Kidney (tissue), 14 donors: ENCODE data around the gene RELA. TPM values are rescaled to one million over a fixed set of nuclear protein-coding genes. Genes with fewer than 3 reads are reported as not detected.

ENCODE experiments used
- DNase-seq, 5 donors: peaks; one replicate each; pipeline ENCODE4 v3.0.0-alpha.2; 2013 to 2020
- FAIRE-seq: peaks from 2 replicates; lab custom pipeline; 2012; peaks lifted over from hg19 to GRCh38; lab: Jason Lieb, UNC
- H3K27ac ChIP-seq, 2 donors: one replicate each; pipeline ENCODE4 v1.7.0; 2013; ENCODE audit warnings: low read depth in 2 of 2, low read length in 2 of 2, inconsistent platforms in 1 of 2
- H3K27me3 ChIP-seq: one replicate; pipeline ENCODE4 v1.7.1; 2013; ENCODE audit warnings: low read length, inconsistent platforms; ENCODE audit not compliant: control insufficient read depth, insufficient read depth
- H3K36me3 ChIP-seq, 3 donors: one replicate each; pipeline versions ENCODE4 v1.7.0 to v1.7.1; 2013; ENCODE audit warnings: low read length in 3 of 3, control low read depth in 1 of 3, inconsistent platforms in 1 of 3; ENCODE audit not compliant: insufficient read depth in 3 of 3, control insufficient read depth in 2 of 3
- H3K4me1 ChIP-seq, 3 donors: one replicate each; pipeline versions ENCODE4 v1.7.0 to v1.7.1; 2013; ENCODE audit warnings: low read length in 3 of 3, inconsistent platforms in 1 of 3, low read depth in 1 of 3; ENCODE audit not compliant: control insufficient read depth in 2 of 3, insufficient read depth in 2 of 3
- H3K4me3 ChIP-seq, 3 donors: one replicate each; pipeline versions ENCODE4 v1.7.0 to v1.8.1; 2013; ENCODE audit warnings: low read length in 3 of 3, control low read depth in 1 of 3, inconsistent platforms in 1 of 3
- H3K9ac ChIP-seq, 3 donors: one replicate each; pipeline versions ENCODE4 v1.7.0 to v1.7.1; 2013; ENCODE audit warnings: low read length in 3 of 3, control low read depth in 1 of 3, inconsistent platforms in 1 of 3
- H3K9me3 ChIP-seq, 3 donors: one replicate each; pipeline versions ENCODE4 v1.7.0 to v1.7.1; 2013; ENCODE audit warnings: low read length in 3 of 3, control low read depth in 1 of 3, inconsistent platforms in 1 of 3; ENCODE audit not compliant: control insufficient read depth in 2 of 3, insufficient read depth in 1 of 3
- CTCF ChIP-seq: IDR thresholded peaks from 3 replicates; pipeline ENCODE4 v1.5.1; 2012; ENCODE audit warnings: mild to moderate bottlenecking, moderate library complexity, borderline replicate concordance; ENCODE audit not compliant: insufficient read depth; ENCODE audit errors: extremely low read depth
- intact Hi-C: fragments of 100-400 bp; cut with DNase I; formaldehyde crosslinking; loops from one replicate; pipeline ENCODE4 v1.11.1; 2022
- polyA plus RNA-seq: library from polyadenylated mRNA; stranded (reverse); fragments of 350-450 nt; fragmentation: Illumina TruSeq; extraction: RNeasy Lipid Tissue Mini Kit (QIAGEN cat#74804); gene quantifications from one replicate; pipeline ENCODE4 v1.2.3, GENCODE V29; 2014; ENCODE audit warnings: low read depth, low replicate concordance; ENCODE audit not compliant: insufficient read depth
- total RNA-seq: library from RNA; stranded (reverse); fragmentation: NEBNext Ultra II Directional; extraction: Animal tissue kit (Norgen Biotek cat#: 25700); gene quantifications from one replicate; pipeline ENCODE4 v1.2.1, GENCODE V29; 2021
- donor health status: control.
- donor health status: control.
- donor health status: control.
- donor health status: control.
- donor health status: control.
- donor health status: DM: yes; HTN: yes; CAD: no.
- donor health status: Normal renal cell carcinoma (clear cell type).

Gene RELA
- total and polyA plus RNA-seq, 2 donors from 2014 or later = 34.8 to 81.6 TPM

- Histone ChIP-seq H3K27ac (no peak overlapping the region), H3K4me1 (peaks cover 10 to 27% (median 26%) of the 10 kb centered on the region in 3 donors), H3K9me3 (no peaks in the 10 kb centered on the region), H3K4me3 (no peak overlapping the region), H3K27me3 (no peaks in the 10 kb centered on the region), H3K36me3 (no peaks in the 10 kb centered on the region), H3K9ac (no peak overlapping the region)
- FAIRE-seq (no peak), DNase-seq (peak in 1 of 5 donors; percentile 83)
- no peak for TF ChIP-seq CTCF
- intact Hi-C loops = no loop called here
These were observed 13.7 kb downstream of the RELA start for GRCh38 chr11:65648997-65649493.

DNA sequence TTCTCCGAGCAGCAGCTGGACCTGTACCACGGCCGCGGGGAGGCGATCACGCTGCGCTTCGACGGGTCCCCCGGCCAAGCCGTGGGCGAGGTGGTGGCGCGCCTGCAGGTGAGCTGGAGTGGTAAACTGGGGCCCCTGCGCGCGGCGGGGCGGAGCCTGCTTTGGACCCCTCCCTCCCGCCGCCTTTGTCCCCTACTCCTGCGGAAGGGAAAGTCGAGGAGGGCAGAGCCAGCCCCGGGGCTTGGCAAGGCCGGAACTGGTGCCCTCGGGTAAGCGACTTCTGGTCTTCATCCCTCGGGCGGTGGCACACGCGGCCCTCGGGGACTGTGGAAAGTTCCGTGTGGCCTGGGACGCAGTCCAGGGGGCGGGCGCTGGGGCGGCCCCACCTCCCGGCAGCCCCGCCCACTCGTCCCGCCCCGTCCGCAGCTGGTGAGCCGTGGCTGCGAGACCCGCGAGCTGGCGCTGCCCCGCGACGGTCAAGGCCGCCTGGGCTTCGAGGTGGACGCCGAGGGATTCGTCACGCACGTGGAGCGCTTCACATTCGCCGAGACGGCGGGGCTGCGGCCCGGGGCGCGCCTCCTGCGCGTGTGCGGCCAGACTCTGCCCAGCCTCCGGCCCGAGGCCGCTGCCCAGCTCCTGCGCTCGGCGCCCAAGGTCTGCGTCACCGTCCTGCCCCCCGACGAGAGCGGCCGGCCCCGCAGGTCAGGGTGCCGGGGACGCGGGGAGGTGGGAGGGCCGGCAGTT, 15.6 kb downstream of the RELA start:
- DNase-seq = peak; percentile 65 to 88 (median 80)
- Histone ChIP-seq H3K27ac (no peak overlapping the region), H3K4me3 (peak overlapping the region in 1 of 3 donors; percentile 44), H3K27me3 (no peaks in the 10 kb centered on the region), H3K4me1 (peaks cover 3 to 14% (median 14%) of the 10 kb centered on the region in 3 donors), H3K9me3 (no peaks in the 10 kb centered on the region), H3K36me3 (peaks cover 0 to 2% (median 0%) of the 10 kb centered on the region in 3 donors), H3K9ac (peak overlapping the region in 1 of 3 donors; percentile 40)
- intact Hi-C loops = no loop called here
- TF ChIP-seq CTCF = no peak
- FAIRE-seq = no peak

DNA sequence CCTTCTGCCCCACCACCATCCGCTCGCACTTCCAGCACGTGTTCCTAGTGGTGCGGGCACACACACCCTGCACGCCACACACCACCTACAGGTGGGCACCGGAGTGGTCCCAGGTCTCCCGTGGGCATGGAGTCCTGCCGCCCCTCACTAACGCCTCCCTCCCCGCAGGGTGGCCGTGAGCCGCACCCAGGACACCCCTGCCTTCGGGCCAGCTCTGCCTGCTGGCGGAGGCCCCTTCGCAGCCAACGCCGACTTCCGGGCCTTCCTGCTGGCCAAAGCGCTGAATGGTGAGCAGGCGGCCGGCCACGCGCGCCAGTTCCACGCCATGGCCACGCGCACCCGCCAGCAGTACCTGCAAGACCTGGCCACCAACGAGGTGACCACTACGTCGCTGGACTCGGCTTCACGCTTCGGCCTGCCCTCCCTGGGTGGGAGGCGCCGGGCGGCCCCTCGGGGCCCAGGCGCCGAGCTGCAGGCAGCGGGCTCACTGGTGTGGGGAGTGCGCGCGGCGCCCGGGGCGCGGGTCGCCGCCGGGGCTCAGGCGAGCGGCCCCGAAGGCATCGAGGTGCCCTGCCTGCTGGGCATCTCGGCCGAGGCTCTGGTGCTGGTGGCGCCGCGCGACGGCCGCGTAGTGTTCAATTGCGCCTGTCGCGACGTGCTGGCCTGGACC, 16.3 kb downstream of the RELA start:
- no peak overlapping the region for H3K4me3 ChIP-seq
- no peak overlapping the region for H3K27ac ChIP-seq
- TF ChIP-seq CTCF = no peak
- no peaks in the 10 kb centered on the region for H3K9me3 ChIP-seq
- DNase-seq (peak in 1 of 5 donors; percentile 80), FAIRE-seq (no peak)
- peaks cover 0 to 11% (median 8%) of the 10 kb centered on the region in 3 donors for H3K4me1 ChIP-seq
- peaks cover 0 to 2% (median 0%) of the 10 kb centered on the region in 3 donors for H3K36me3 ChIP-seq
- intact Hi-C loops = no loop called here
- H3K27me3 ChIP-seq = no peaks in the 10 kb centered on the region
- H3K9ac ChIP-seq = no peak overlapping the region
